GM18867 (cell line): ENCODE data around the gene APBA3.
"Not testable (repeated sequence)": the region's sequence is repeated elsewhere in the genome, so short reads cannot be mapped to it uniquely, and the experiment has no call there.

Experiments
- ATAC-seq: cut with Tn5 transposase; IDR thresholded peaks from one replicate; pipeline ENCODE4 v1.9.1; 2021; ENCODE audit warnings: mild to moderate bottlenecking, moderate library complexity; ENCODE audit not compliant: unreplicated experiment

Gene APBA3

DNA sequence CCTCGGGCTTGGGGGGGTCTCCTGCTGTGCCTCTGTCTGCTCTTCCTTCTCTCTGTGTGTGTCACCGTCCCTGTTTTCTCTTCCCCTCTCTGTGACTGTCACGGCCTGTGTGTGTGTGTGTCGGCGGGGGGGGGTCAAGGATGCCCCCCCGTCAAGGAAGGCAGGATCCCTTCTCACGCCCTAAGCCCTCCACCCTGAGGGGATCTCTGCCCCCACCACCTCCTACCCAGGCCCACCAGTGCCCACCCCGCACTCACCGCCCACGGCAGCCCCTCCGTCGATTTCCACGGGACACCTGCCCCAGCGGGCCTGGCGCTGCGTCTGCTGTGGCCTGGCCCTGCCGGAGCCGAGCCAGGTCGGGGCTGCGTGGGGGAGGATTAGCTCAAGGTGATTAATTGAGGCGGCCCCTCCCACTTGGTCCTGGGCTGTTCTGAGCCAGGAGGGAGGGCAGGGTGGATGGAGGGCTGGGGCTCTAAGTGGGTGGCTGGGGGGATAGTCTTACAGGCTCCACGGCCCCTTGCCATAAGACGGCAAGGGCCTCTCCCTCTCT is 10.5 kb upstream of the APBA3 start, which contains the start of gene RAX2:
TSS of gene RAX2 (minus strand) at position 323 of the 550 bp plus-strand sequence. CDS start 486 bp downstream, outside the sequence.
- ATAC-seq: no peak

DNA sequence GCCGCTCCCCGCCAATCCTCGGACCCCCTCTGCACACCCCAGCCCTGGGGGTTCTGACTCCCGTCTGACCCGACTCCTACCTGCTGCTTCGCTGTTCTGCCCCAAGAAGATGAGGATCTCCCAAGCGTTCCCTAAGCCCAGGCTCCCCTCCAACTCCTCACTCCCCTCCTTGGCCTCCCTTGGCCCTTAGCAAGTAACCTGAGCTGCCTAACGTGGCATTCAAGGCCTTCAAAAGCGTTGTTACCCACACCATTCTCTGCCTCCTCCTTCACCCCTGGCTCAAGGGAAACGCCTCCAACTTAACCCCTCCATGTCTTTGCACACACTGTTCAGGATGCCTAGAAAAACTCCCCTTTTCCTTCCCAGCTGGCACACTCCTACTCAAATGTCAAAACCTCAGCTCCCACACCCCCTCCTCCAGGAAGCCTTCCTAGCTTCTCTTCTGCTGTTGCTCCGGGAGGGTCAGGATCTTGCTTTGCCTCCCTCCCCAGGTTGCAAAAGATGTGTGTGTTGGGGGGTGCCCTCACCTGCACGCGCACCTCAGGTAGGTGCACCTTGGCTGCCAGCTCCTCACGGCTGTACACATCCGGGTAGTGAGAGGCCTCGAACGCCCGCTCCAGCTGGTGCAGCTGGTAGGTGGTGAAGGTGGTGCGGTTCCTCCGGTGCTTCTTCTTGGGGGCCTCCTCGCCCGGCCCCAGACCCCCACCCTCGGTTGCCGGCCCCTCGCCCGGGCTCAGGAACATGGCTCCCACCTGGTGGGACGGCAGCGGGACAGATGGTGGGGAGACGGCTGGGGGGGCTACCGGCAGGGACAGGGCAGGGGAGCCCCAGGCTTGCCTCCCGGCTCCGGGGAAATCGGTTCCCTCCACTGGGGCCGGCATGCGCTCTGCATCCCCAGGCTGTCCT is 9.8 kb upstream of the APBA3 start:
- ATAC-seq: no peak

DNA sequence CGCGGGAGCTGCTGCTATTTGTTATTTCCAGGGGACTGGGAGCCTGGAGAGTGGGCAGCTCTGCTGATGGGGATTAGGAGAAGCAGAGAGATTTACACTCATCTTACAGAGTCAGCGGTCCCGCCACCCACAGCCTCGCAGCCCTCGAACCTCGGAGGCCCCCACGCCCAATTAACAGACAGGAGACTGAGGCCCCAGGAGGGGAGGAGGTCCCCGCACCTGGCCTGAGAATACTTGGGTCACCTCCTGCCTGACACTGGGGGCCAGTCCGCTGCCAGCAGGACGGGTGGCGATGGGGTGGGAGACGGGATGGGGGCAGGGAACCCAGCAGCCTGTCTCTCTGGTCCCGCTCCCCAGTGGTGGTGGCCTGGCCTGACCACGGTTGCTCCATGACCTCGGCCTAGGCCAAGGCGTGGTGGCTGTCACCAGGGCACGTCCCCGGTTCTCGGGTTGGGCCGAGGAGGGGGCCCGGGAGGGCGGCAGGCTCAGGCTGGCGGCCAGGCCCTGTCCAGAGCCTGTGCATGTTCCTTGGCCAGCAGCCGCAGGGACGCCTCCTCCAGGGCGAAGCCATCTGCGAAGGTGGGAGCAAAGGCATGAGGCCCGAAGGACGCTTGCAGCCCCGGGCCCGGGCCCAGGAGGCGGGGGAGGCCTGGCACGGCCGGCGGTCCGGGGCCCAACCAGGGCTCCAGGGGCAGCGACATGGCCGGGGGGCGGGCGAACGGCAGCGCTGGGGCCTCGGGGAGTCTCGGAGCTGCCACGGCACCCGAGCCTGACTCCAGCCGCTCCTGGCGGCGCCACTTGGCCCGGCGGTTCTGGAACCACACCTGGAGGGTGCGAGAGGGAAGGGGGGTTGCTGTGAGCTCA is 8.9 kb upstream of the APBA3 start:
- ATAC-seq: no peak

DNA sequence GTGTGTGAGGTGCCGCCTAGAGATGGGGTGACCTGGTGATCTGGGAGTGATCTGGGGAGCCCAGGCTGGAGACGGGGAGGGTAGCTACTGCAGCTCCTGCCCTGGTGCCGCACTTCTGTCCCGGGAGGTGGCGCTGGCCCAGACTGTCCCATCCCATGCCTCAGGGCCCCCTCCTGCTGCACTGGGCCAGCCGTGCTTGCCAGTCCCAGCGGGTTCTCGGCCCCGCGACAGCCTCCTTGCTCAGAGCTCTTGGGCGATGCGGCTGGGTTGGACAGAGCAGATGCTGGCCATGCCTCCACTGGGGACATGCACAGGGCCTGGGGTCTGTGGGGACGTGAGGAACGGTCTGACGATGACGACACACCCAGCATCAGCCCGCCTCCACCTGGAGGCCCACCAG is 8.0 kb upstream of the APBA3 start:
- ATAC-seq: no peak

DNA sequence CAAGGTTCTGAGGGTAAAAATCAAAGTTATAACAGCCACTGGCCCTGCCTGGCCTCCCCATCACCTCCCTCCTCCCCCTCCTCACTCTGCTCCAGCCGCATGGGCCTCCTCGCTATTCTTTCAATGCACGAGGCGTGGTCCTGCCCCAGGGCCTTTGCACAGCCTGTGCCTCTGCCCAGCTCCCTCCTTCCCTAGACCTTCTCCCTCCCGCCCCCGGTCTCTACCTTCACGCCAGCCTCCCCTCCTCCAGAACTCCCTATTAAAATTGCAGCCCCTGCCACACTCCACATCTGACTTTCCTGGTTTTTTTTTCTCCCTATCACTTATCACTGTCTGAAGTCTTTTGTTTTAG is 7.2 kb upstream of the APBA3 start:
- no peak for ATAC-seq

DNA sequence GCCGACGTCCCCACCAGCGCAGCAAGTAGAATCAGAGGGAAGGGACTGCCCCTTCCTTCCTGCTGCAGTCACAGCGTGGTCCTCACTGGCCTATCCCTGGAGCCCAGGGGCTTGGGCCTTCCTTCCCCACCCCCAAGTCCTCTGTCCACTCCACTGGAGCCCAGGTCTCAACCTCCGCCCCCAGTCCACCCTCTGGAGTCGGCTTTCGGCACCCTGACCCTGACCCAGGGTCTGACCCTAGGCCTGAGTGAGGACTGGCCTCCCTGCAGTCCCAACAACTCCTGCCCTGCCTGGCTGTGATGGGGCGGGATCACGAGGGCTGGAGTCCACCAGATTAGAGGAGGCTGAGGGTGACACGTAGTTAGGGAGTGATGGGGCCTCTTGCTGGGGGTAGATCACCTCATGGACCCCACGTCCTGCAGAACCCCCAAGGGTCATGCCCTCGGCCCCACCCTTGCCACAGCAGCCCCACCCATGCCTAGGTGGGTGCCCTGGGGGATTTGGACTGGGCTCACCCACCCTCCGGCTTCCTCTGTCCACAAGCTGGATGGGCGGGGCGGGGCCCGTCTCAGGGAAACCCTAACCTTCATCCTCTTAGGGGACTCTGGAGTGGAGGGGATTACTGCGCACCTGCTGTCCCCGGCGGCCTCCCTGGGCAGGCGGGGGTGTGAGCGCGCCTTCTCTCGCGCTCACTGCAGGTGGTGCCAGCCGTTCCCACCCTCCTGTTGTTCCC is 6.7 kb upstream of the APBA3 start:
- ATAC-seq: no peak

DNA sequence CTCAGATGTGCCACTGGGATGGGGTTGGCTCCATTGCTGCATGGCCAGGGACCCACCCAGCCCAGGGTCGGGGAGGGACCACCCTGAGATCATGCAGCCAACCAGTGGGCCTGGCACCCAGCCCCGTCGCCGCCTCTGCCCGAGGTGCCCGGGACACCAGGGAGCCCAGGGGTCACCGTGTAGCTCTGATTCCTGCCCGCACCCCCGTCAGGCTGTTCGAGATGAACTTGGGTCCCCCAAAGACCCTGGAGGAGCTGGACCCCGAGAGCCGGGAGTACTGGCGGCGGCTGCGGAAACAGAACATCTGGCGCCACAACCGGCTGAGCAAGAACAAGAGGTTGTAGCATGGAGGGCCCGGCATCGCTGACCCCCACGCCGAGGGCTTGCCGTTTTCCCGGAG is 5.6 kb upstream of the APBA3 start:
- no peak for ATAC-seq

DNA sequence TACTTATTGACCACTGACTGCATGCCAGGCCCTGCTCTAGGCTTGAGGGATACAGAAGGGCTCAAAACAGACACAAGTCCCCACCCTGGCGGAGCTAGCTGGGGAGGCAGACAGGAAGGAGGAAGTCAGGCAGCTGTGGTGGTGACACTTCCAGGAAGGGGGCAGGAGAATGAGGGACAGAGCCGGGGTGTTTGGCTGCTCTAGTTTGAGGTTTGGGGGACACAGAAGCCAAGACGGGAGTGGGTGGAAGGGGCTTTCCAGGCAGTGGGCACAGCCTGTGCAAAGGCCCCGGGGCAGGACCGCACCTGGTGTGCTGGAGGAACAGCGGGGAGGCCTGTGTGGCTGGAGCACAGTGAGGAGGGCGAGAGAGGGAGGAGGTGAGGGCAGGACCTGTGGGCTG is 5.0 kb upstream of the APBA3 start:
- ATAC-seq: no peak

DNA sequence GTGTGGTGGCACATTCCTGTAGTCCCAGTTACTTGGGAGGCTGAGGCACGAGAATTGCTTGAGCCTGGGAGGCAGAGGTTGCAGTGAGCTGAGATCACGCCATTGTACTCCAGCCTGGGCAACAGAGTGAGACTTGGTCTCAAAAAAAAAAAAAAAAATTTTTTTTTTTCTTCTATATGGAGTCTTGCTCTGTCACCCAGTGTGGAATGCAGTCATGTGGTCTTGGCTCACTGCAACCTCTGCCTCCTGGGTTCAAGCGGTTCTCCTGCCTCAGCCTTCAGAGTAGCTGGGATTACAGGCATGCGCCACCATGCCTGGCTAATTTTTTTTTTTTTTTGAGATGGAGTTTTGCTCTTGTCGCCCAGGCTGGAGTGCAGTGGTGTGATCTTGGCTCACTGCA is 4.3 kb upstream of the APBA3 start:
- ATAC-seq: not testable (repeated sequence)

DNA sequence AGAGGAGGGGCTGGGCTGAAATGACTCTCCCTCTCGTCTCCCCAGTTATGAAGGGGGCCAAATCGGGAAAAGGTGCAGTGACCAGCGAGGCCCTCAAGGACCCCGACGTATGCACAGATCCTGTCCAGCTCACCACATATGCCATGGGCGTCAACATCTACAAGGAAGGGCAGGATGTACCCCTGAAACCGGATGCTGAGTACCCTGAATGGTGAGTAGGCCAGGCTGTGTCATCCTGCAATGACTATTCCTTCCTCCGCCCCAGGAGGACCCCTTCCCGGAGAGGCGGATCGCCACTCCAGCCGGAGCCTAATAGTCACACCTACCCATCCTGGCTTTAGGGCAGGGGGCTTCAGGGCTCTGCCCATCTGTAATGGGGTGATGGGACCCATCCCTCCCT is 3.6 kb upstream of the APBA3 start:
- no peak for ATAC-seq

DNA sequence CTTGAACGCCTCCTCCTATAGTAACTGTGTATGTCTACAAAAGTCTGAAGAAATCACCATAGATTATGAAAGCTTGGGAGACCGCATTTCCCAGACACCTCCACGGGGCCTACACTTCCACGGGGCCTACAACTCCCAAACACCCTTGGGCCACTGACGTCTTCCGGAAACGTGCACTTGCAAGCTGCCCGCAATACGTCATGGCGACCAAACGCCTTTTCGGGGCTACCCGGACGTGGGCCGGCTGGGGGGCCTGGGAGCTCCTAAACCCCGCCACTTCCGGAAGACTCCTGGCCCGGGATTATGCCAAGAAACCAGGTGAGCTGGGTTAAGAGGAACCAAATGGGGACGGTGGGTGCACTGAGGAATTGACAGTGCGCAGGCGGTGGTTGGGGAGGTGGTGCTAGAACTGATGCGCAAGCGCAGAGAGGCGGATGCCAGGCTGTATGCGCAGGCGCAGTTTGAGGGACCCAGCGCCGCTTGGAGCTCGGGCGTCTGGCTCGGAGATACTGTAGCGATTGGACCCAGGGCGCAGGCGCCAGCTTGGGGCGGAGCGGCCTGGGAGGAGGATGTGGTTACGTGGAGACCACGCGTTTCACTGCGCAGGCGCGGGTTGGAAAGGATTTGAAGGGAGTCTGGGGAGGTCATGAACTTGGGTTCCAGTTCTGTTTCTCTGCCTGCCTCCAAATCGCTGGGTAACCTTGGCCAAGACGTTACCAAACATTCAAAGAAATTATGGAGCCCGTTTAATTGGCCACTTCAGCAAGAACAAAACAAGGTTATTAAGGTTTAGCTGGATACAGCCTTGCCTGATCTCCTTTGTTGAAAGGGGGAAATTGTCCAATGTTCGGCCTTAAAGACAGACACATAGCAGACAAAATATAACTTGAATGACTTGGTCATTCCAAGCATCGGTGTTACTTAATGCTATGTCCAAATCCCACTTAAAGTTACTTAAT is 1.3 kb upstream of the APBA3 start, which contains the start of gene MRPL54:
TSS of gene MRPL54 (plus strand) at position 182 of the 959 bp plus-strand sequence. CDS start at position 201, 19 bp downstream.
- peak; percentile 71 for ATAC-seq

DNA sequence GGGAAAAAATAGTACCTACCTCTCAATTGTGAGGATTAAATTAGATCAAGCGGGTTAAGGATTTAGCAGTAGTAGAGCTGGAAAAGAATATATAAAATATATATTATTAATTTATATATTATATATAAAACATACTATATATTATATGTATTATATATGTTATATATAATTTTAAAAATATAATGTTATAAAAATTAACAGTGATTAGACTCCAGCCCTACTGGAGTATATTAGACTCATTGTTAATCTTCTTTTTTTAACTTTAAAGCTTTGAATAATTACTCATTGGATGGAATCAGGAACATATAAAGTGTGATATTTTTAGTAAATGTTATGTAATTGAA is 610 bp upstream of the APBA3 start:
- ATAC-seq: no peak

DNA sequence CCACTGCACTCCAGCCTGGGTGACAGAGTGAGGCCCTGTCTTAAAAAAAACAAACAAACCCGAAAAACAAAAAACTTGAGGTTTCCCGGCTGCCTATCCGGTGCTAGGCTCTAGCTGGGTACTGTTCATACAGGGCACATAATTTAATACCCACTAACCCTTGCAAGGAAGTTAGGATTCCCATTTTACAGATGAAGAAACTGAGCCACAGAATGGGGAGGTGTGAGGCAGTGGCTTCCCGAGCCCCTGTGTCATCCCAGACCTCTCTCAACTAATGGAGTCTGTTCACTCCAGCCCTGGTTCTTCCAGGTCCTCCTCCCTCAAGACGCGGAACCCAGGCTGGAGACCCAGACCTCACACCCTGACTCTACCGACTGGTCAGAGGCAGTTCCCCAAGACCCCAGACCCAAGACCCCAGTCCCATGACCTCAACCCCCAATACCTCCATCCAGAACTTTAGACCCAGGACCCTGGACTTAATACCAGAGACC is 576 bp downstream of the APBA3 start:
- no peak for ATAC-seq

DNA sequence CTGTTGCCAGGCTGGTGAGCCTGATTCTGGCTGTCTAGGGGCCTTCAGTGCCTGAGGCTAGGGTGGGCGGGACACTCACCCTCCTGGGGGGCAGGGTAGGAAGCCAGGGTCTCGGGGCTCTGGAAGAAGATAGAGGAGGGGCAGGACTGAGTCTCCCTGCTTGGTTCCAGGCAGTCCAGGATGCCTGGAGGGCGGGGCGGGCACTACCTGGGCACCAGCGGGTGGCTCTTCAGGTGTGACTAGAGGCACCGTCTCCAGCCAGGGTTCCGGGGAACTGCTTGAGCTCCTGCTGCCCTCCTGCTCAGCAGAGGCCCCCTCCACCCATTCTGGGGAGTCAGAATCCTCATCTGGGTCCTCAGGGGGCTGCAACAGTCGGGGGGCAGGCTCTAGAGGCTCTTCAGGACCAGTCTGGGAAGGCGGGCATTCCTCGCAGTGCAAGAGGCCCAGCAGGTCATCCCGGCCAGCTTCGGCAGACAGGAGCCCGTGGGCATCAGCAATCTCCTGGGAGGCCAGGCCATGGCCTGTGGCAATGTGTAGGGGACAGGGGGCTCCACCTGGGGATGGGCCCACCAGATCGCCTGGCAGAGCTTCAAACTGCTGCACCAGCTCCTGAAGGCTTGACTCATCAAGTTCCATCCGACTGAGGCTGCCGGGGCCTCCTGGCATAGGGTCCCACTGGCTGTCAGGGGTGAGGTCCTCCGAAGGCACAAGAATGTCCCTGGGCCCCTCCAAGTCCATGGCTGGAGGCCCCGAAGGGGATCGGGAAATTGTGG is 1.8 kb downstream of the APBA3 start:
- ATAC-seq: no peak

DNA sequence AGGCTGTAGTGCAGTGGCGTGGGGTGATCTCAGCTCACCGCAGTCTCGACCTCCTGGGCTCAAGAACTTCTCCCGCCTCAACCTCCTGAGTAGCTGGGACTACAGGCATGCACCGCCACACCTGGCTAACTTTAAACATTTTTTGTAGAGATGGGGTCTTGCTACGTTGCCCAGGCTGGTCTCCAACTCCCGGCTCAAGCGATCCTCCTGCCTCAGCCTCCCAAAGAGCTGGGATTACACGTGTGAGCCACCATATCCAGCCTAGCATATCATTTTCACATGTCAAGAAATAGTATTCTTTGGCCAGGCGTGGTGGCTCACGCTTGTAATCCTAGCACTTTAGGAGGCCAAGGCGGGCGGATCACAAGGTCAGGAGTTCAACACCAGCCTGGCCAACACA is 3.2 kb downstream of the APBA3 start:
- ATAC-seq: not testable (repeated sequence)

DNA sequence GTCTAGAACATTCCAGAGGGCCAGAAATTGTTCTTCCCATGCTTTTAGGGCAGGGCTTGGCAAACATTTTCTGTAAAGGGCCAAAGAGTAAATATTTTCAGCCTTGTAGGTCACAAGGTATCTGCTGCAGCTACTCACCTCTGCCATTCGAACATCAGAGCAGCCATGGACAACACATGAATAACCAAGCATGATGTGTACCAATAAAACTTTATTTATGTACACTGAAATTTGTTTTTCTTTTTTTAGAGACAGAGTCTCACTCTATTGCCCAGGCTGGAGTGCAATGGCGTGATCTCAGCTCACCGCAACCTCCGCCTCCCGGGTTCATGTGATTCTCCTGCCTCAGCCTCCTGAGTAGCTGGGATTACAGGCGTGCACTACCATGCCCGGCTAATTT is 3.8 kb downstream of the APBA3 start:
- not testable (repeated sequence) for ATAC-seq

DNA sequence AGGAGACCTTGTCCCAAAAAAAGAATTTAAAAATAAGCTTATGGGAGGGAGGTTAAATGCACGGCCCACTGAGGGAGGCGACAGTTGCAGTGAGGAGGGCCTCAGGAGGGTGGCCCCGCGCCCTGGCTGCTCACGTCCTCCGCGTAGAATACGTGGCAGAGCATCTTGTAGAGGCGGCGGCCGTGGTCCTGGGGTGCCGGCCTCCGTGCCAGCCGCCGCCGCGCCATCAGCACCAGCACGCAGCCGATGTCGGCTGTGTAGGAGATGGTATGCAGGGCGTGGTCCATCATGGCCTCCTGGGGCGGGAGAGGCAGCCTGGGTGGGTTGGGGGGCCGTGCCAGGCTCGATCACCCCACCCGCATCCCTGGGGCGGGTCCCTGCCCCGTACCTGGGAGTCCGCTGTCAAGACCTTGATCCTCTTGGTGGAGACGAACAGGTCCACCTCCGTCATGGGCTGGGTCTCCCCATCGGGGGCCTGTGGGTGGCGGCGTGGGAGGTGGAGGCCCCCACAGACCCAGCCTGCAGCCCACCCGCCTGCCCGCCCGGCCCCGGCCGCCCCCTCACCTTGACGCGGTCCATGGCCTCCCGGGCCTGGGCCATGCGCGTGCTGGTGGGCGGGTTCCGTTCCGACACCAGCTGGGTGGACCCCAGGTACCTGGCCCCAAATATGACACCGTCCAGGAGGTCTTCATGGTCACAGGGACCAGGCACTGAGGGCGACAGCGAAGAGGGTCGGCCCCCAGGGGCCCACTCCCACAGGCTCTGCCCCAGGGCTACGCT is 7.7 kb downstream of the APBA3 start:
- ATAC-seq: no peak

DNA sequence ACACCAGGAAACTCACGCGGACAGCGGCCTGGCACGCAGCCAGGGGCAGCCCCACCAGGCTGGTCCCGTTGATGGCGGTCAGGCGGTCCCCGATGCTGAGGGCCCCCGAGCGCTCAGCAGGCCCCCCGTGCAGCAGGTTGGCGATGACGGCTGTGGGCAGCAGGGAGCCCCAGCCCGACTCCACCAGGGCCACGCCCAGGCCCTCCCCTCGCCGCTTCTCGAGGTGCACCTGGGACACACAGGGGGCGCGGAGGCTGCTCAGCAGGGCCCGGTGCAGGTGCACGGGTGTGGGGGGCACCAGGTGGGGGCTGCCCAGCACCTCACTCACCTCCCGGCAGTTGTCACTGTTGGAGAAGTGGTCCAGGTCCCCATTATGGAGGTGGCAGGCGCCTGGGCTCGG is 9.0 kb downstream of the APBA3 start:
- ATAC-seq: no peak
